SK-N-SH (cell line): ENCODE data around the gene PTPN4. TPM values are rescaled to one million over a fixed set of nuclear protein-coding genes. Genes with fewer than 3 reads are reported as not detected.

Experiments
- CTCF ChIA-PET: fragments of 300-600, 350-600 bp; formaldehyde crosslinking; extraction: SDS; loops from one replicate; lab custom pipeline; 2021; lab: Yijun Ruan, JAX
- POLR2A ChIA-PET: fragments of 350-600 bp; sonication (Branson Sonifier 250); formaldehyde crosslinking; extraction: SDS; loops from one replicate; lab custom pipeline; 2020; ENCODE audit warnings: antibody characterized with exemption, inconsistent platforms; lab: Yijun Ruan, JAX
- DNase-seq: peaks from one replicate; pipeline ENCODE4 v3.0.0; 2012
- H2AFZ ChIP-seq: fragments of 200-600 bp; sonication (generic); 2 replicates; pipeline ENCODE4 v1.8.1; 2016; ENCODE audit warnings: antibody characterized with exemption, mild to moderate bottlenecking, low read depth
- H3F3A ChIP-seq: fragments of 200-600 bp; sonication (generic); replicated peaks from 2 replicates; pipeline ENCODE3; 2016; ENCODE audit warnings: antibody characterized with exemption, mild to moderate bottlenecking; ENCODE audit not compliant: insufficient read depth
- H3K27ac ChIP-seq, 2 experiments: fragments of 200-500 bp in 1 of 2; fragments of 200-600 bp in 1 of 2; sonication (Bioruptor generic) in 1 of 2; sonication (generic), shearing (Covaris generic) in 1 of 2; 2 replicates each; pipeline versions ENCODE4 v1.5.1 to v1.6.1; 2014 to 2016; ENCODE audit warnings: low read depth in 2 of 2, inconsistent platforms in 1 of 2, low read length in 1 of 2, mild to moderate bottlenecking in 1 of 2, mixed read lengths in 1 of 2
- H3K27me3 ChIP-seq: fragments of 200-600 bp; sonication (generic), shearing (Covaris generic); 2 replicates; pipeline ENCODE4 v1.6.1; 2016; ENCODE audit warnings: mixed run types; ENCODE audit not compliant: insufficient read depth
- H3K36me3 ChIP-seq, 2 experiments: fragments of 200-500 bp in 1 of 2; fragments of 200-600 bp in 1 of 2; sonication (Bioruptor generic) in 1 of 2; sonication (generic) in 1 of 2; replicated peaks in 1 of 2; 2 replicates each; pipeline versions ENCODE3 to v1.5.1; 2014 to 2016; ENCODE audit warnings: low read length in 1 of 2, mild to moderate bottlenecking in 1 of 2; ENCODE audit not compliant: insufficient read depth in 2 of 2, control insufficient read depth in 1 of 2
- H3K4me1 ChIP-seq, 2 experiments: fragments of 200-500 bp in 1 of 2; fragments of 200-600 bp in 1 of 2; sonication (Bioruptor generic) in 1 of 2; sonication (generic), shearing (Covaris generic) in 1 of 2; 2 replicates each; pipeline versions ENCODE4 v1.5.1 to v1.6.1; 2014 to 2016; ENCODE audit warnings: low read depth in 1 of 2, low read length in 1 of 2, mixed run types in 1 of 2; ENCODE audit not compliant: insufficient read depth in 2 of 2, control insufficient read depth in 1 of 2
- H3K4me2 ChIP-seq: fragments of 200-600 bp; sonication (generic), shearing (Covaris generic); 2 replicates; pipeline ENCODE4 v1.6.1; 2017; ENCODE audit warnings: mixed run types
- H3K4me3 ChIP-seq, 2 experiments: fragments of 200-500 bp in 1 of 2; fragments of 200-600 bp in 1 of 2; sonication (Bioruptor generic) in 1 of 2; sonication (generic), shearing (Covaris generic) in 1 of 2; 2 replicates each; pipeline versions ENCODE4 v1.5.1 to v1.8.1; 2014 to 2016; ENCODE audit warnings: low read depth in 2 of 2, inconsistent platforms in 1 of 2, low read length in 1 of 2, mild to moderate bottlenecking in 1 of 2, mixed read lengths in 1 of 2, moderate library complexity in 1 of 2
- H3K79me2 ChIP-seq: fragments of 200-600 bp; sonication (generic); 2 replicates; pipeline ENCODE4 v1.8.1; 2017; ENCODE audit warnings: mild to moderate bottlenecking; ENCODE audit not compliant: insufficient read depth
- H3K9ac ChIP-seq: fragments of 200-600 bp; sonication (generic); 2 replicates; pipeline ENCODE4 v1.6.1; 2017; ENCODE audit warnings: mixed run types
- H3K9me2 ChIP-seq: fragments of 200-600 bp; sonication (generic); 2 replicates; pipeline ENCODE4 v1.6.1; 2017; ENCODE audit warnings: mixed run types
- H3K9me3 ChIP-seq: fragments of 200-600 bp; sonication (generic); 2 replicates; pipeline ENCODE4 v1.6.1; 2017; ENCODE audit warnings: mixed run types, mild to moderate bottlenecking, moderate library complexity
- H4K20me1 ChIP-seq: fragments of 200-600 bp; sonication (generic); 2 replicates; pipeline ENCODE4 v1.6.1; 2017; ENCODE audit warnings: mild to moderate bottlenecking, mixed run types; ENCODE audit not compliant: insufficient read depth
- CHD2 ChIP-seq: fragments of 150-350 bp; IDR thresholded peaks from 2 replicates; pipeline ENCODE4 v1.6.1; 2018; ENCODE audit warnings: low read length; ENCODE audit not compliant: partially characterized antibody
- CTCF ChIP-seq: fragments of 200-600 bp; sonication (generic); IDR thresholded peaks from 2 replicates; pipeline ENCODE4 v1.6.1; 2017; ENCODE audit warnings: antibody characterized with exemption, mild to moderate bottlenecking, moderate library complexity
- FOSL2 ChIP-seq: IDR thresholded peaks from 2 replicates; pipeline ENCODE4 v1.4.0; 2012; ENCODE audit warnings: low read depth, mild to moderate bottlenecking, moderate library complexity, borderline replicate concordance
- FOXJ3 ChIP-seq: sonication (generic); formaldehyde crosslinking; IDR thresholded peaks from 2 replicates; pipeline ENCODE4 v1.5.1; 2020; ENCODE audit warnings: mild to moderate bottlenecking, missing genetic modification reagents
- FOXM1 ChIP-seq: IDR thresholded peaks from 2 replicates; pipeline ENCODE4 v1.4.0; 2012; ENCODE audit warnings: low read depth, mild to moderate bottlenecking
- GABPA ChIP-seq: IDR thresholded peaks from 2 replicates; pipeline ENCODE4 v1.4.0; 2012; ENCODE audit warnings: low read depth, mild to moderate bottlenecking
- JUND ChIP-seq: IDR thresholded peaks from 2 replicates; pipeline ENCODE4 v1.4.0; 2012
- MEF2A ChIP-seq: IDR thresholded peaks from 2 replicates; pipeline ENCODE4 v1.4.0; 2012; ENCODE audit warnings: low read depth, borderline replicate concordance
- PBX3 ChIP-seq: IDR thresholded peaks from 2 replicates; pipeline ENCODE4; 2012
- POLR2AphosphoS5 ChIP-seq: IDR thresholded peaks from 2 replicates; pipeline ENCODE4 v1.6.1; 2012; ENCODE audit warnings: low read depth, low read length
- RAD21 ChIP-seq: IDR thresholded peaks from 2 replicates; pipeline ENCODE4 v1.6.1; 2012; ENCODE audit warnings: mild to moderate bottlenecking, low read length
- RCOR1 ChIP-seq: fragments of 150-350 bp; IDR thresholded peaks from 2 replicates; pipeline ENCODE4 v1.6.1; 2017; ENCODE audit warnings: antibody characterized with exemption, low read length
- REST ChIP-seq: IDR thresholded peaks from 2 replicates; pipeline ENCODE4 v1.6.1; 2012; ENCODE audit warnings: mild to moderate bottlenecking, low read depth, low read length, moderate library complexity
- RFX5 ChIP-seq: IDR thresholded peaks from 2 replicates; pipeline ENCODE4 v1.6.1; 2012; ENCODE audit warnings: mild to moderate bottlenecking, improper control_type of control experiment, low read length
- RXRA ChIP-seq: IDR thresholded peaks from 2 replicates; pipeline ENCODE4 v1.4.0; 2012; ENCODE audit warnings: low read depth, mild to moderate bottlenecking, borderline replicate concordance
- TCF12 ChIP-seq: IDR thresholded peaks from 2 replicates; pipeline ENCODE4 v1.4.0; 2012
- USF1 ChIP-seq: IDR thresholded peaks from 2 replicates; pipeline ENCODE4 v1.4.0; 2012; ENCODE audit warnings: low read depth, borderline replicate concordance
- WGBS: methylation state at CpG from one replicate; pipeline ENCODE4 v1.1.6; 2017; ENCODE audit warnings: low lambda C conversion rate; 5-methylcytosine and 5-hydroxymethylcytosine counted together
- polyA plus RNA-seq, 3 experiments: library from polyadenylated mRNA; depleted of rRNA; stranded (reverse); fragments of >200 nt; gene quantifications; 2 replicates each; pipeline ENCODE4 v1.2.3, GENCODE V29; 2012

The PTPN4 gene
- polyA plus RNA-seq, 1 of the 3 experiments (the other 2 are of a cell fraction): 6.2 TPM

- H3K9me2 ChIP-seq: no peaks in the 10 kb centered on the region
- no peak for TF ChIP-seq USF1
- no peak for TF ChIP-seq FOXJ3 (CRISPR knock-in tag)
- TF ChIP-seq CHD2: no peak
- no peak for TF ChIP-seq FOXM1
- no peak for TF ChIP-seq RXRA
- no peak for TF ChIP-seq PBX3
- no peak for TF ChIP-seq JUND
- TF ChIP-seq RCOR1: no peak
- TF ChIP-seq POLR2AphosphoS5: no peak
- TF ChIP-seq, all 33 proteins: peak for 0
- Histone ChIP-seq H3K4me3 (no peak overlapping the region), H3K4me2 (no peak overlapping the region), H3K79me2 (peaks cover 41% of the 10 kb centered on the region), H2AFZ (no peak overlapping the region), H3K36me3 (peaks cover 0 to 9% of the 10 kb centered on the region in 2 experiments), H3F3A (no peaks in the 10 kb centered on the region), H3K9ac (no peak overlapping the region), H3K9me3 (no peaks in the 10 kb centered on the region), H3K4me1 (no peaks in the 10 kb centered on the region; a peak in 1 of 4 replicates), H4K20me1 (no peaks in the 10 kb centered on the region; the same call in 1 of the 2 replicates), H3K27ac (no peak overlapping the region), H3K27me3 (no peaks in the 10 kb centered on the region)
- DNase-seq: peak; percentile 7
- WGBS: 97% methylated on average over 12 of the region's 22 CpGs
- ChIA-PET POLR2A (no interaction called here), CTCF (interaction anchor here (1.4 to 1.6 kb wide), 2 partner anchors 12 to 42 kb away, joined by 3 to 4 read pairs; no protein-coding TSS in a partner anchor)
Measured at GRCh38 chr2:119795309-119796303, 35.9 kb downstream of the PTPN4 start.

- no peak for DNase-seq
- Histone ChIP-seq H3K4me3 (no peak overlapping the region), H2AFZ (no peak overlapping the region), H3K79me2 (peaks cover 48% of the 10 kb centered on the region), H3K27ac (no peak overlapping the region), H3K9ac (no peak overlapping the region), H3K9me3 (peaks cover under 1% of the 10 kb centered on the region; the same call in 1 of the 2 replicates), H3K9me2 (no peaks in the 10 kb centered on the region), H3K4me2 (no peak overlapping the region), H4K20me1 (no peaks in the 10 kb centered on the region; the same call in 1 of the 2 replicates), H3F3A (no peaks in the 10 kb centered on the region), H3K4me1 (no peaks in the 10 kb centered on the region; a peak in 1 of 4 replicates), H3K27me3 (no peaks in the 10 kb centered on the region), H3K36me3 (peaks cover 0 to 3% of the 10 kb centered on the region in 2 experiments)
- ChIA-PET CTCF (no interaction called here), POLR2A (no interaction called here)
- 90% methylated on average over 1 of the region's 1 CpG for WGBS
- TF ChIP-seq CTCF (no peak), RFX5 (no peak), FOXJ3 (CRISPR knock-in tag) (no peak), RAD21 (no peak), TCF12 (no peak), FOSL2 (no peak), FOXM1 (no peak), POLR2AphosphoS5 (no peak), REST (no peak), PBX3 (no peak), MEF2A (no peak), RXRA (no peak), GABPA (no peak)
Measured at GRCh38 chr2:119800376-119800902, 40.7 kb downstream of the PTPN4 start.
